ENCODE measurements around the gene NHERF1.
A peak's percentile ranks its signal among the peaks of the same experiment; 100 is the strongest.

NHERF1 gene

GRCh38 chr17:74786431-74787055 is 38.1 kb downstream of the NHERF1 start:
- peak overlapping the region; percentile 65 for H3K27ac Mint-ChIP-seq
- no peaks in the 10 kb centered on the region for H3K27me3 Mint-ChIP-seq
- peaks cover 64% of the 10 kb centered on the region for H3K36me3 Mint-ChIP-seq (ENCODE audit: low read depth)
- DNase-seq: no peak
- H3K4me3 Mint-ChIP-seq: no peak overlapping the region
- H3K9me3 Mint-ChIP-seq: no peaks in the 10 kb centered on the region
- peaks cover 55% of the 10 kb centered on the region for H3K4me1 Mint-ChIP-seq (ENCODE audit: low read depth)

DNA sequence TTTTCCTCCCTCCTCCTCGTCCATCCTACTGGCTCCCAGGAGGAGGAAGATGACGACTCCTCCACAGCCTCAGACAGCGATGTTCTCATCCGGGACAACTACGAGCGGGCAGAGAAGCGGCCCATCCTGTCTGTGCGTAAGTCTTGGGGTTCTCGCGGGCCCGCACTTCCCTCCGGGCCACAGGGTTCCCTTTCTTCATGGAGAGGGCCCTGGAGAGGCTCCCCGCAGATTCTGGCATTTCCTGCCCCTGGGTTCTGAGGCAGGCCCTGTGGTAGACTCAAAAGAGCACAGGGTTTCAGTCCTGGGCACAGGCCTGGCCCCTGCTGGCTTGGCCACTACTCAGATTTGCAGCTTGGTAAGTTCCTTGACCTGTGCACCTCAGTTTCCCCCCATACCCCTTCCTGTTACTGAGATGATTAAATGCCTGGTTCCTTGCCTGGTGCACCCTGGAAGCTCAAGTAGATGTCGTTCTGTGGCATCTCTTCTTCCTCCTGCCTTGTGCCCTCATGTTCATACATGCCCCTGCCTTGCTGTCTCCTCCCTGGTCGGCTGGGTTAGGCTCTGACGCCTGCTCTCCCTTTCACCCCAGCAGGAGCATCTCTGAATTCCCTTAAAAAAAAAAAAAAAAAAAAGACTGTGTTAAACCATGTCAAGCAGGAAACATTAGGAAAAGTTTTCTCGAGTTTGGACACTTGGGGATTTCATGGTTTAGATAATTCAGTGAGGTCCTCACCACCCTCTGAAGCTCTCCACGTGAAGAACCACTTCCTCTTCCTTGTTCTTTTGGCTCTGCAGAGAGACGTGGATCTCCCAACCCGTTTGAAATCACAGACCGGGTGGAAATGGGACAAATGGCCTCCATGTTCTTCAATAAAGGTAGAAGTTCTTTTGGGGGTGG is 42.0 kb downstream of the NHERF1 start:
- Mint-ChIP-seq H3K9me3 (no peaks in the 10 kb centered on the region), H3K36me3 (ENCODE audit: low read depth) (peaks cover 74% of the 10 kb centered on the region), H3K4me1 (ENCODE audit: low read depth) (peaks cover 36% of the 10 kb centered on the region), H3K27ac (no peak overlapping the region), H3K4me3 (no peak overlapping the region), H3K27me3 (no peaks in the 10 kb centered on the region)
- DNase-seq: no peak

GRCh38 chr17:74792586-74793105 is 44.2 kb downstream of the NHERF1 start:
- peaks cover 19% of the 10 kb centered on the region for H3K4me1 Mint-ChIP-seq (ENCODE audit: low read depth)
- no peaks in the 10 kb centered on the region for H3K27me3 Mint-ChIP-seq
- no peaks in the 10 kb centered on the region for H3K9me3 Mint-ChIP-seq
- peaks cover 81% of the 10 kb centered on the region for H3K36me3 Mint-ChIP-seq (ENCODE audit: low read depth)
- no peak overlapping the region for H3K27ac Mint-ChIP-seq
- H3K4me3 Mint-ChIP-seq: no peak overlapping the region
- DNase-seq: no peak

- Mint-ChIP-seq H3K36me3 (ENCODE audit: low read depth) (peaks cover 86% of the 10 kb centered on the region), H3K4me3 (no peak overlapping the region), H3K4me1 (ENCODE audit: low read depth) (peaks cover 12% of the 10 kb centered on the region), H3K27me3 (no peaks in the 10 kb centered on the region), H3K9me3 (no peaks in the 10 kb centered on the region), H3K27ac (no peak overlapping the region)
- DNase-seq: no peak
These were observed 47.0 kb downstream of the NHERF1 start for GRCh38 chr17:74795327-74796020.

GRCh38 chr17:74796211-74796610 is 47.8 kb downstream of the NHERF1 start:
- Mint-ChIP-seq H3K27ac (no peak overlapping the region), H3K36me3 (ENCODE audit: low read depth) (peaks cover 86% of the 10 kb centered on the region), H3K9me3 (no peaks in the 10 kb centered on the region), H3K4me3 (no peak overlapping the region), H3K4me1 (ENCODE audit: low read depth) (peaks cover 5% of the 10 kb centered on the region), H3K27me3 (no peaks in the 10 kb centered on the region)
- DNase-seq: no peak

- Mint-ChIP-seq H3K4me3 (no peak overlapping the region), H3K27ac (no peak overlapping the region), H3K27me3 (no peaks in the 10 kb centered on the region), H3K9me3 (no peaks in the 10 kb centered on the region), H3K36me3 (ENCODE audit: low read depth) (peaks cover 89% of the 10 kb centered on the region), H3K4me1 (ENCODE audit: low read depth) (no peaks in the 10 kb centered on the region)
- DNase-seq: no peak
These were observed 48.4 kb downstream of the NHERF1 start for GRCh38 chr17:74796866-74797265.

GRCh38 chr17:74797824-74798223 is 49.4 kb downstream of the NHERF1 start:
- Mint-ChIP-seq H3K9me3 (no peaks in the 10 kb centered on the region), H3K4me1 (ENCODE audit: low read depth) (no peaks in the 10 kb centered on the region), H3K27me3 (no peaks in the 10 kb centered on the region), H3K36me3 (ENCODE audit: low read depth) (peaks cover 90% of the 10 kb centered on the region), H3K27ac (no peak overlapping the region), H3K4me3 (no peak overlapping the region)
- DNase-seq: no peak

DNA sequence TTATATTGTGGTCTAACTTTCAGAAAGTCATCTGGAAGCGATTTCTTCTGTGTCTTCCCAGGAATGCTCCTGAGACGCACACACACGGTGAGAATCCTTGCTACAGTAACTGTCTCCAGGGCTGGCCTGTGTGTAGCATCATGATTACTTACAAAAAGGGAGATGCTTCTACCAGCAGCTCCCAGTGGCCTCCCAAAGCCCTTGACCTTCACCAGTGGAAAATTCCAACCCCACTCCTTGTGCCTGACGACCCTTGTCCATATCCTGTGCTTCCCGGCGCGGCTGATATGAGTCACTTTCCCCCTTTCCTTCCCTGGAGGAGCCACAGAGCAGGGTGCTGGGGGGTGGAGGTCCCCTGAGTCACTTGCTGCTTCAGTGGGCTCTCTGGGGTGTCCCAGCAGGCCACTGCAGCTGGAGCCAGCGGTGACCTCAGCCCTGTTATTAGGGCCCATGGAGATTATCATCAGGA is 49.8 kb downstream of the NHERF1 start:
- no peak overlapping the region for H3K4me3 Mint-ChIP-seq
- peaks cover 89% of the 10 kb centered on the region for H3K36me3 Mint-ChIP-seq (ENCODE audit: low read depth)
- H3K27ac Mint-ChIP-seq: no peak overlapping the region
- no peaks in the 10 kb centered on the region for H3K9me3 Mint-ChIP-seq
- DNase-seq: no peak
- H3K27me3 Mint-ChIP-seq: no peaks in the 10 kb centered on the region
- no peaks in the 10 kb centered on the region for H3K4me1 Mint-ChIP-seq (ENCODE audit: low read depth)

DNA sequence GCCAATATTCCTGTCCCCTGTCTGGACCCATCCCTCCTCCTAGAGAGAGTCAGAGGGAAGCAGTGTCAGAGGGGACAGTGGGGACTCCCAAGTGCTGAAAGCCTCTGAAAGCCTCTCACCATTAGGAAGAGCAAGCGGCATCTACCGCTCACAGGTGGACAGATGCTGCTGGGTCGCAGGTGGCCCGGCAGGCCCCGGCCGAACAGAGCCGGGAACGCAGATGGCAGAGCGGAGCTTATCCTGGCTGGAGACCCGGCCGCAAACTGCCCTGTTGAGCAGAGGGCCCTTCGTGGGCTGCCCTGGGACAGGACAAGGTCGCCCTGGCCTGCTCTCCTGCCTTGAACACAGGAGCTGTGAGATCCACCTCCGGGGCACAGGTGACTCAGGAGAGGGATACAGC is 50.7 kb downstream of the NHERF1 start:
- Mint-ChIP-seq H3K27ac (no peak overlapping the region), H3K4me1 (ENCODE audit: low read depth) (no peaks in the 10 kb centered on the region), H3K36me3 (ENCODE audit: low read depth) (peaks cover 88% of the 10 kb centered on the region), H3K27me3 (no peaks in the 10 kb centered on the region), H3K9me3 (no peaks in the 10 kb centered on the region), H3K4me3 (no peak overlapping the region)
- DNase-seq: no peak

DNA sequence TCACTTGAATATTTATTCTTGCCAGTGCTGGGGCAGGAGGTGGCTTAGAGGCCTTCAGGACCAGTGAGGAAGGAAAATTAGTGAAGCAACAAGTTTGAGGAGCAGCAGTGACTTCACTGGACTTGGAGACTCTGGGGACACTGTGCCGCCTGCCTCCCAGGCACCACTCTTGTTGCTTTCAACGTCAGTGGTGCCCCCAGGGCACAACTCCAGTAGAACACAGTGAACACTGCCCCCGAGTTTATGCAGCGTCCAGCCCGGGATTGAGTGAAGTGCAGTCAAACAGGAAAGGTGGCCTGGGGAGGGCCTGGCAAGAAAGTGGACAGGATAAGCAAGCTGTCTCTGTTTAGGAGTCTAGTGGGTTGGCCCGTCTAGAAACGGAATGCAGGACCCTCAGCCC is 52.1 kb downstream of the NHERF1 start:
- Mint-ChIP-seq H3K36me3 (ENCODE audit: low read depth) (peaks cover 85% of the 10 kb centered on the region), H3K4me3 (no peak overlapping the region), H3K9me3 (no peaks in the 10 kb centered on the region), H3K4me1 (ENCODE audit: low read depth) (no peaks in the 10 kb centered on the region), H3K27me3 (no peaks in the 10 kb centered on the region), H3K27ac (no peak overlapping the region)
- no peak for DNase-seq

DNA sequence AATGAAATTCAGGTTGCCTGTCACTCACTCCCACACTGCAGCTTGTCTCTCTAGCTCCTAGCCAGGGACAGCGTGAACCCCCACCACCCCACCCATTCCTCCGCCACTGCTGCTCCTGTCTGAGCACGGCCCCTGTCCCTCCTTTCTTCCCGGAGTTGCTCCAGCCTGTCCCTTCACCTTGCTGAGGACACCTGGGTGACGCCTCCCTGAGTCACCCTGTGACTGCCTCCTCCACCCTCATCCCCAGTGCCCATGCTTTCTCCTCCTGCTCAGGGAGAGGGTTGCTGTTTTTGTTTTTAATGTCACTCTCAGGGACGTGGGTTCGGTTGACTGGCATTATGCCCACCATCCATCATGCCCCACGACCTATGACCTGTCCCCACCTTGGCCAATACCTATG is 53.5 kb downstream of the NHERF1 start:
- Mint-ChIP-seq H3K27ac (no peak overlapping the region), H3K27me3 (no peaks in the 10 kb centered on the region), H3K4me1 (ENCODE audit: low read depth) (no peaks in the 10 kb centered on the region), H3K36me3 (ENCODE audit: low read depth) (peaks cover 77% of the 10 kb centered on the region), H3K4me3 (no peak overlapping the region), H3K9me3 (no peaks in the 10 kb centered on the region)
- no peak for DNase-seq

DNA sequence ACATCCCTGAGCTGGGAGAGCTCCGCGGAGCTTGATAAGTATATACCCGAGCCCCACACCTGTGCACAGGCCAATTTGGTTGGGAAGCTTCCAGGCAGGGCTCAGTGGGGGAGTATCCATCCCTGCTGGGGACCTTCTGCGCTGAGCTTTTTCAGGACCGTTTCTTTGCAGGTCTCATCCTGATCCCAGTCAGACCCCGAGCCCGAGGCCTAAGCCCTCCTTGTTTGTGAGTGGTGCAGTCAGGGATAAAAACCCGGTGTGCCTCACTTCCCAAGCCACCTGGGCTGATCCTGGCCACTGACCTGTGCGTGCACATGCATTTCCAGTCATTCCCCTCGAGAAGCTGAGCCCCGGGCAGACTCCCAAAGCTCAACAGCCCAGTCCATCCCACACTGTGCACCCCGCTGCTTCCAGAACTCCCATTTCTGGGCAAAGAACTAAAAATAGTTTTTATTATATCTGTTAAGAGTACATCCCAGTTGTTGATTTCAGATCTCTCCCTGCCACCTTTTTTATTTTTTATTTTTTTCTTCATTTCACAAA is 55.0 kb downstream of the NHERF1 start:
- Mint-ChIP-seq H3K27me3 (no peaks in the 10 kb centered on the region), H3K36me3 (ENCODE audit: low read depth) (peaks cover 73% of the 10 kb centered on the region), H3K9me3 (no peaks in the 10 kb centered on the region), H3K27ac (no peak overlapping the region), H3K4me1 (ENCODE audit: low read depth) (no peaks in the 10 kb centered on the region), H3K4me3 (no peak overlapping the region)
- no peak for DNase-seq

GRCh38 chr17:74803971-74804370 is 55.5 kb downstream of the NHERF1 start:
- Mint-ChIP-seq H3K4me3 (no peak overlapping the region), H3K27ac (no peak overlapping the region), H3K9me3 (no peaks in the 10 kb centered on the region), H3K4me1 (ENCODE audit: low read depth) (no peaks in the 10 kb centered on the region), H3K36me3 (ENCODE audit: low read depth) (peaks cover 70% of the 10 kb centered on the region), H3K27me3 (no peaks in the 10 kb centered on the region)
- DNase-seq: no peak

DNA sequence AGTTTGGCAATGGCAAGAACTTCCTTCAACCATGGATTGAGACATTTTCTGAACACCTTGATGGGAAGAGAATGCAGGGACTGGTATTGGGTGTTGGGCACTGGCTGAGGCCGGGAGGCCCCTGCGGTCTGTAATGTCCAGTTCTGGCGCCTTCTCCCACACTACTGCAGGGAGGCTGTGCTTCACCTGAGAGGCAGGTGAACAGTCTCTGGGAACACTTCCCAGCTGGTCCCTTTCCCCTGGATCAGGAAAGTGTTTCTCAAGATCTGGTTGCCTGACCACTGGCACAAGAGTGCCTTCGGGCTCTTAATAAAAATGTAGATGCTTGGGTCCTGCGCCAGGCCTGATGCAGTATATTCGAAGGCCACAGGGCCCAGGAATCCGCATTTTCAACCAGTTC is 56.3 kb downstream of the NHERF1 start:
- no peaks in the 10 kb centered on the region for H3K9me3 Mint-ChIP-seq
- no peak overlapping the region for H3K27ac Mint-ChIP-seq
- no peak for DNase-seq
- no peak overlapping the region for H3K4me3 Mint-ChIP-seq
- no peaks in the 10 kb centered on the region for H3K27me3 Mint-ChIP-seq
- no peaks in the 10 kb centered on the region for H3K4me1 Mint-ChIP-seq (ENCODE audit: low read depth)
- peaks cover 65% of the 10 kb centered on the region for H3K36me3 Mint-ChIP-seq (ENCODE audit: low read depth)

Data from activated T-cell treated with anti-CD3 and anti-CD28 coated beads, Interleukin-2, amount 50 U/mL, for 24 hours (primary cell).